OCI-LY3 (cell line): ENCODE results near the gene PIK3CD.

Experiments
- H2AFZ ChIP-seq: fragments of 200-600, 300-600 bp; shearing (Covaris generic); 2 replicates; pipeline ENCODE4 v1.6.0; 2014; ENCODE audit warnings: antibody characterized with exemption, low read depth, low read length
- H3K27ac ChIP-seq: fragments of 200-600, 300-600 bp; sonication (generic); 2 replicates; pipeline ENCODE4 v1.5.1; 2014; ENCODE audit warnings: mild to moderate bottlenecking, low read length, moderate library complexity, mixed read lengths
- H3K27me3 ChIP-seq: fragments of 200-600, 300-600 bp; sonication (generic); 2 replicates; pipeline ENCODE4 v1.6.1; 2014; ENCODE audit warnings: low read depth, low read length, mixed read lengths
- H3K36me3 ChIP-seq: fragments of 200-600, 300-600 bp; sonication (generic); replicated peaks from 2 replicates; pipeline ENCODE3; 2014; ENCODE audit warnings: low read depth, low read length, mixed read lengths
- H3K4me1 ChIP-seq: fragments of 300-600, 200-600 bp; sonication (generic); 2 replicates; pipeline ENCODE4 v1.6.1; 2014; ENCODE audit warnings: low read length, mixed read lengths
- H3K4me2 ChIP-seq: fragments of 200-600, 300-600 bp; sonication (generic); 2 replicates; pipeline ENCODE4 v1.6.1; 2014; ENCODE audit warnings: low read length, mixed read lengths
- H3K4me3 ChIP-seq: fragments of 300-600, 200-600 bp; sonication (generic); 2 replicates; pipeline ENCODE4 v1.5.1; 2014; ENCODE audit warnings: antibody characterized with exemption, mild to moderate bottlenecking, low read length, moderate library complexity
- H3K79me2 ChIP-seq: fragments of 300-600, 200-600 bp; shearing (Covaris generic); 2 replicates; pipeline ENCODE4 v1.6.1; 2014; ENCODE audit warnings: mild to moderate bottlenecking, low read length, mixed read lengths
- H3K9ac ChIP-seq: fragments of 300-600, 200-600 bp; shearing (Covaris generic); 2 replicates; pipeline ENCODE4 v1.6.0; 2014; ENCODE audit warnings: mild to moderate bottlenecking, low read length, moderate library complexity
- H3K9me3 ChIP-seq: fragments of 200-600, 300-600 bp; shearing (Covaris generic); 2 replicates; pipeline ENCODE4 v1.6.1; 2014; ENCODE audit warnings: low read length, mixed read lengths; ENCODE audit not compliant: insufficient read depth
- H4K20me1 ChIP-seq: fragments of 200-600, 300-600 bp; sonication (generic); 2 replicates; pipeline ENCODE4 v1.6.1; 2016; ENCODE audit warnings: low read length, mixed read lengths; ENCODE audit not compliant: insufficient read depth
- CTCF ChIP-seq: fragments of 200-600, 300-600 bp; sonication (generic); IDR thresholded peaks from 2 replicates; pipeline ENCODE4 v1.5.1; 2014; ENCODE audit warnings: antibody characterized with exemption, low read length, low read depth
- EZH2phosphoT487 ChIP-seq: fragments of 200-600 bp; shearing (Covaris generic); IDR thresholded peaks from 2 replicates; pipeline ENCODE4 v1.6.1; 2018; ENCODE audit warnings: antibody characterized with exemption, mixed run types, low read depth

PIK3CD gene

GRCh38 chr1:9729523-9729922 is 78.0 kb downstream of the PIK3CD start:
- H4K20me1 ChIP-seq, result no peaks in the 10 kb centered on the region
- no peaks in the 10 kb centered on the region for H3K4me1 ChIP-seq
- no peak overlapping the region for H3K4me2 ChIP-seq
- H3K36me3 ChIP-seq, result peaks cover 45% of the 10 kb centered on the region
- H3K4me3 ChIP-seq, result no peak overlapping the region
- TF ChIP-seq CTCF (no peak), EZH2phosphoT487 (no peak)
- no peak overlapping the region for H3K9ac ChIP-seq
- H3K27ac ChIP-seq, result no peak overlapping the region
- no peaks in the 10 kb centered on the region for H3K9me3 ChIP-seq
- no peaks in the 10 kb centered on the region for H3K79me2 ChIP-seq
- H3K27me3 ChIP-seq, result no peaks in the 10 kb centered on the region
- no peak overlapping the region for H2AFZ ChIP-seq

GRCh38 chr1:9730096-9730901 is 78.8 kb downstream of the PIK3CD start:
- Histone ChIP-seq H3K27me3 (no peaks in the 10 kb centered on the region), H3K36me3 (peaks cover 45% of the 10 kb centered on the region), H3K4me2 (no peak overlapping the region), H3K9me3 (no peaks in the 10 kb centered on the region), H3K4me1 (no peaks in the 10 kb centered on the region), H3K79me2 (no peaks in the 10 kb centered on the region), H3K27ac (no peak overlapping the region), H4K20me1 (no peaks in the 10 kb centered on the region), H3K4me3 (no peak overlapping the region), H2AFZ (no peak overlapping the region), H3K9ac (no peak overlapping the region)
- TF ChIP-seq CTCF (no peak), EZH2phosphoT487 (no peak)

GRCh38 chr1:9731051-9731537 is 79.6 kb downstream of the PIK3CD start:
- Histone ChIP-seq H3K79me2 (no peaks in the 10 kb centered on the region), H2AFZ (no peak overlapping the region), H3K9ac (no peak overlapping the region), H3K4me3 (no peak overlapping the region), H3K27ac (no peak overlapping the region), H3K27me3 (no peaks in the 10 kb centered on the region), H3K36me3 (peaks cover 52% of the 10 kb centered on the region), H3K4me1 (no peaks in the 10 kb centered on the region), H4K20me1 (no peaks in the 10 kb centered on the region), H3K4me2 (no peak overlapping the region), H3K9me3 (no peaks in the 10 kb centered on the region)
- TF ChIP-seq CTCF, result no peak
- no peak for TF ChIP-seq EZH2phosphoT487

GRCh38 chr1:9731561-9731960 is 80.0 kb downstream of the PIK3CD start:
- Histone ChIP-seq H2AFZ (no peak overlapping the region), H3K4me1 (no peaks in the 10 kb centered on the region), H3K27ac (no peak overlapping the region), H3K27me3 (no peaks in the 10 kb centered on the region), H3K36me3 (peaks cover 55% of the 10 kb centered on the region), H4K20me1 (no peaks in the 10 kb centered on the region), H3K9ac (no peak overlapping the region), H3K9me3 (no peaks in the 10 kb centered on the region), H3K4me2 (no peak overlapping the region), H3K79me2 (no peaks in the 10 kb centered on the region), H3K4me3 (no peak overlapping the region)
- TF ChIP-seq EZH2phosphoT487 (no peak), CTCF (no peak)
